Endometrial microvascular endothelial cells (primary cell): ENCODE measurements around the gene F10. TPM values are rescaled to one million over a fixed set of nuclear protein-coding genes. Genes with fewer than 3 reads are reported as not detected.

ENCODE experiments used
- in situ Hi-C: cut with HindIII; loops from 2 replicates; pipeline ENCODE4 v1.10.0; 2017; ENCODE audit warnings: low sequenced_read_pairs, low pct_unique_long_range_greater_than_20kb; ENCODE audit errors: inconsistent ontology term
- total RNA-seq: library from RNA; depleted of rRNA; stranded (reverse); fragments of >200 nt; gene quantifications from one replicate; pipeline ENCODE4 v1.2.3, GENCODE V29; 2015; ENCODE audit errors: inconsistent ontology term

F10 gene
- total RNA-seq, 1 donor from 2014 or later: not detected

DNA sequence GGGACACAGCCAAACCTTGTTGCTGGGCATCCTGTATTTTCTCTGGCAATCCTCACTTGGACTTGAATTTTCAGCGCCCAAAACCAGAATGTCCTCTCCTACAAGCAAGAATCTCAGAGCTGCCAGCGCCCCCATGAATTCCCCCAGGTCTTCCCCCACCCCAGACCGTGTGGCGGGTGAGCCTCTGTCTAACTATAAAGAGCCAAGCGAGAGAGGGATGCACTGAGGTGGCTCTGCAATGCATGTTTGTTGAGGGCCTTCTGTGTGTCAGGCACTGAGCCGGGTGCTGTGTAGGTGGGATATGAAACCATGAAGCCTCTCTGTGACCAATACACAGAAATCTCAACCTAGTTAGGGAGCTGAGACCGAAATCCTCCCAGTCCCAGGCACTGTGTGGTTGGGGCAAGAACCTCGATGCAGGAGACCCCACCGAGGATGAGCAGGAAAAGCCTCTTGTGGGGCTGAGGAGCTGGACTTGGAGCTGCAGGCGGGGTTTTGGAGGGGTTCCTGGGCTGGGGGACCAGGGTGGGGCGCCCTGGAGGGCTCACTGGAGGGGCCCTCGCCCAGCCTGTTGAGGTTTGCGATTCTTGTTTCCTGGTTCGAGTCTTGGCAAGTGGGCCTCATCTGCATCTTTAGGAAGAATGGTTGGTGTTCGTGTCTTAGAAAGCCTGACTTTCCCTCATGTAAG is 23.5 kb downstream of the F10 start:
- in situ Hi-C loops: no loop called here

- in situ Hi-C loops: no loop called here
Observed at GRCh38 chr13:113146750-113147149, 24.2 kb downstream of the F10 start.

DNA sequence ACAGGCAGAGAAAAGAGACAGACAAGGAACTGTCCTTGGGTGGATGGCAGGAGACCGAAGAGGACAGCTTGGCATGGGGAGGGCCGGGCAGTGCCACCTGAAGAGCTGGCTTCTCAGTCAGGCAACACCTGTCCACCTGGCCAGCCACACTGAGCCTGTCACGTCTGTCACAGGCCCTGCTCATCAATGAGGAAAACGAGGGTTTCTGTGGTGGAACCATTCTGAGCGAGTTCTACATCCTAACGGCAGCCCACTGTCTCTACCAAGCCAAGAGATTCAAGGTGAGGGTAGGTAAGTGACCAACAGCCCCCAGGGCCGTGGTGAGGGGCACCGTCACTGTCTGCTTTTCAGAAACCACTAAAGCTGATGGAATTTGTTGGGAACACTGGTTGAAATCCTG is 24.6 kb downstream of the F10 start:
- in situ Hi-C loops: no loop called here

DNA sequence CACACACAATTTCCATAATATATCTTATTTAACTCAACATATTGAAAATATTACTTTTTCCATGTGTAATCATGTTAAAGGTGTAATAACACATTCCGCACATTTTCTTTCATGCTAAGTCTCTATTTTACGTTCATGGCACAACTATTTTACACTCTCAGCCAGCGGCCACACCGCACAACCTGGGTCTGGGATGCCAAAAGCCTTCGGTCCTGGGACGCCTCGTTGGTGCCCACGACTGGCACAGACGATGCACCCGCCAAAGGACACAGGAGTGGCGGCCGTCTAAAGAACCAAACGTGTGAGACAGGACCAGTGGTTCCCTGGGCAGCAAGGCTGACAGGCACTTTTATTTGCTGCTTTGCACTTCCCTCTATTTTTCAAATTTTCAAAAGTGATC is 25.8 kb downstream of the F10 start:
- in situ Hi-C loops: no loop called here

GRCh38 chr13:113148940-113149503 is 26.4 kb downstream of the F10 start:
- in situ Hi-C loops: no loop called here

DNA sequence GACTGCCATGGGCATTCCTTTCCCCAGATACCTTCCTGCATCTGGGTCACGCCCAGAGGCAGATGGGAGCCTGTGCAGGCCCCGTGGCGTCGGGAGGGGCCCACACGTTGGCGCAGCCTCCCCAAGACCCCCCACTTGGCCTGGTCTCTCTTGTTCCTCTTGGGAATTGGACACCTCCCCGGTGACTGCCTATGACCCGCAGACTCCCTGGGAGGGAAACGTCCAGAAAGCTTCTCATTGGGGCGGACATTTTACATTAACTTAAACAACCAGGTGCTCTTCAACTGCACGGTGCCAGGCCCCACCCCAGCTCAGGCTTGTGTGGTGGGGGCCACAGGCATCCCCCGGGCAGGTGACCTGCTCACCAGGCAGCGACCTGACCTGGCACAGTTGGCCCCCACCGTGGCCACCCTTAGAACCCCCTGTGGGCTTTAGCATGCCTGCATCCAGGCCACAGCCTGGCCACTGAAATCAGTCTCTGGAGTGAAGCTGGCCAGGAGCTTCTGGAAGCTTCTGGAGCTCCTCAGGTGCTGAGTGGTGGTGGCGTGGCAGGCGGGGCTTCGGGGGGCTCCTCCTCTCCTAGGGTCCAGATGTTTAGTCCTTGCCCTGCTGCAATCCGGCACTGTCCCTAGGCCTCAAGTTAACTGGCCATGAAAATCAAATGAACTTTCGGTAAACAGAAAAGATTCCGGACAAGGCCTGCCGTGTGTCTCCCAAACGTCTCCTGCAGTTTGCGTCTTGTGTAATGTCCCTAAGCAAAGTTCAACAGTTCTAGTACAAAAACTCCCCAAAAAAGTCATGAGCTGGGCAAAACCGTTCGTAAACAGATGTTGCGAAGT is 27.3 kb downstream of the F10 start:
- in situ Hi-C loops: no loop called here

GRCh38 chr13:113150550-113151365 is 28.2 kb downstream of the F10 start:
- in situ Hi-C loops: no loop called here

- in situ Hi-C loops: no loop called here
Observed at GRCh38 chr13:113151745-113152690, 29.4 kb downstream of the F10 start.

DNA sequence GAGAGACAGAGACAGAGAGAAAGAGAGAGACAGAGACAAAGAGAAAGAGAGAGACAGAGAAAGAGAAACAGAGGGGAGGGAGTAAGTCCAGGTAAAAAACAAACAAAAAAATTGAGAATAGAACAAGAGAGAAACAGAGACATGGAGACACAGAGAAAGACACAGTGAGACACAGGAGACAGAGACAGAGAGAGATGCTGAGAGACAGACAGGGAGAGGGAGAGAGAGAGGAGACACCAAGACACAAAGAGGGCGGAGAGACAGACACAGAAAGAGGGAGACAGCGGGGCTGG is 30.0 kb downstream of the F10 start:
- in situ Hi-C loops: no loop called here

GRCh38 chr13:113152984-113153809 is 30.6 kb downstream of the F10 start:
- in situ Hi-C loops: no loop called here

- in situ Hi-C loops: no loop called here
Observed at GRCh38 chr13:113153810-113154748, 31.5 kb downstream of the F10 start.

DNA sequence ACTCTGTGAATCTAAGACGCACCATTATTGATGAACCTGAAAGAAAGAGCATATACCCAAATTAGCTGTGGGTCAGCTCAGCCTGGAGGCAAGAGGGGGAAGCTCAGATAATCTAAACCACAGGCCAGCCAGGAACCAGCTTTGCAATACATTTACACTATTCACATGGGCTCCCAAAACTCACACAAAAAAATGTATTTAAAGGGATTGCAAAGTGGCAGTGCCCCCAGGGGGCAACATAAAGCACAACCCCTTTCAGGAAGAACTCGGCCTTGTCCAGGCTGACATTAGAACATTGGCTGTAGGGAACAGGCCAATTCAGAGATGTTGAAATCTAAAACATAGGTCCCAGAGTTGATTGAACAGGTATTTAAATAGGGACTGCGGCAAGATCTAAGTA is 32.6 kb downstream of the F10 start:
- in situ Hi-C loops: no loop called here

DNA sequence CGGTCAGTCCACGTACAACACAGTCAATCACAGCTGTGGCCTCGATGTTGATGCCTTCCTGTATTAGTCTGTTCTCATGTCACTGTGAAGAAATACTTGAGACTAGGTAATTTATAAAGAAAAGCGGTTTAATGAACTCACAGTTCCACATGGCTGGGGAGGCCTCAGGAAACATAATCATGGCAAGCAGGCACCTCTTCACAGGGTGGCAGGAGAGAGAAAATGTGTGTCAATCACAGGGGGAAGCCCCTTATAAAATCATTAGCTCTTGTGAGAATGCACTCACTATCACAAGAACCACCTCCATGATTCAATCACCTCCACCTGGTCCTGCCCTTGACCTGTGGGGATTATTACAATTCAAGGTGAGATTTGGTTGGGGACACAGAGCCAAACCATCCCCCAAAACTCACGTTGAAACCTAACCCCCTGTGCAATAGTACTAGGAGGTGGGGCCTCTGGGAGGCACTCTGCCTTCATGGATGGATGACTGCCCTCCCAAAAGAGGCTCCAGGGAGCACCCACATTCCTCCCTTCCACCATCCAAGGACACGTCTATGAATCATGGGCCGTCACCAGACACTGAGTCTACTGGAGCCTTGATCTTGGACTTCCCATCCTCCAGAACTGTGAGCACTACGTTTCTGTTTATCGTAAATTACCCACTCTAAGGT is 33.5 kb downstream of the F10 start:
- in situ Hi-C loops: no loop called here

GRCh38 chr13:113157206-113157928 is 34.8 kb downstream of the F10 start:
- in situ Hi-C loops: no loop called here

- in situ Hi-C loops: no loop called here
Observed at GRCh38 chr13:113157929-113158747, 35.5 kb downstream of the F10 start, which contains the start of gene PROZ. Gene PROZ, plus strand, starts transcription at chr13:113158648. Its CDS starts 13 bp downstream, at chr13:113158661.
